ENCODE measurements around the gene CBFA2T3. TPM values are rescaled to one million over a fixed set of nuclear protein-coding genes. Genes with fewer than 3 reads are reported as not detected.
A peak's percentile ranks its signal among the peaks of the same experiment; 100 is the strongest.

The CBFA2T3 gene
- total and polyA plus RNA-seq, 2 of the 13 experiments (the other 11 are each of a cell fraction or from before 2014, with no cell fraction given): 0.05 TPM; not detected in 1

DNA sequence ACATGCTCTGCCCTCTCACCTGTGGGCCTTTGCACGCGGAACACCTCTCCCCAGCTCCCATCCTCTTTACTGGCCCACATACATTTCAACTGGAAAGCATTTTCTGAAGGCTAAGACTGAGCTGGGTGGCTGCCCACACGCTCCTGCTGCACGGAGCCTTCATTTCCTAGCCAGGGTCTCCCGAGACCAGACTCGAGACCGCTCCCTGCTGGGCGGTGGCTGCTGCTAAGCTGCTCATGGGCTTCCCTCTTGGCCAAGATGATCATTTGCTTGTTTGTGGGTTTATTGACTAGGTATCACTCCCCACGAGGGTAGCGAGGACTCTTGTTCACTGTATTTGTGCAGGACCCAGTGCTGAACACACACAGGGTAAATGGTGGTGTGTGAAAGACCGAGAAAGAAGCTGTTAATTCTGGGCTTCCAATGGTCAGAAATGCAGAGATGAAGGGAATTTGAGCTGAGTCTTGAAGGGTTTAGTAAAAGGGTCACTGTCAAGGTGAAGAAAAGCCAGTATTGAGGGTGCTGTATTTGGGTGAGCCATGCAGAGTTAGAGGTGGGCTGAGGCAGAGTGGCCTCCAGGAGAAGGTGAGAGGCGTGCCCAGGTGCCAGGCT is 119.2 kb downstream of the CBFA2T3 start (continued):
- TF ChIP-seq, protein P1, sequence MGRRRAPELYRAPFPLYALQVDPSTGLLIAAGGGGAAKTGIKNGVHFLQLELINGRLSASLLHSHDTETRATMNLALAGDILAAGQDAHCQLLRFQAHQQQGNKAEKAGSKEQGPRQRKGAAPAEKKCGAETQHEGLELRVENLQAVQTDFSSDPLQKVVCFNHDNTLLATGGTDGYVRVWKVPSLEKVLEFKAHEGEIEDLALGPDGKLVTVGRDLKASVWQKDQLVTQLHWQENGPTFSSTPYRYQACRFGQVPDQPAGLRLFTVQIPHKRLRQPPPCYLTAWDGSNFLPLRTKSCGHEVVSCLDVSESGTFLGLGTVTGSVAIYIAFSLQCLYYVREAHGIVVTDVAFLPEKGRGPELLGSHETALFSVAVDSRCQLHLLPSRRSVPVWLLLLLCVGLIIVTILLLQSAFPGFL (CRISPR knock-in tag; IDR thresholded peaks at IDR 0.05): no peak
- peak; percentile 32; the same call in 1 of the 2 replicates for TF ChIP-seq SALL1 (CRISPR knock-in tag; IDR thresholded peaks at IDR 0.05)
- TF ChIP-seq CC2D1A (CRISPR knock-in tag; IDR thresholded peaks at IDR 0.05): no peak
- no peak for TF ChIP-seq CBX2 (IDR thresholded peaks at IDR 0.05; ENCODE audit: low read depth, low read length)
- TF ChIP-seq CBX2 (CRISPR knock-in tag; IDR thresholded peaks at IDR 0.05; ENCODE audit: low read depth): no peak
- no peak for TF ChIP-seq ZNF354B (CRISPR knock-in tag; IDR thresholded peaks at IDR 0.05)
- no peak for TF ChIP-seq ZIK1 (CRISPR knock-in tag; IDR thresholded peaks at IDR 0.05; ENCODE audit: borderline replicate concordance, low read depth)
- no peak; the same call in 1 of the 2 replicates for TF ChIP-seq MZF1 (CRISPR knock-in tag; IDR thresholded peaks at IDR 0.05; ENCODE audit: borderline replicate concordance)
- TF ChIP-seq, protein P2, sequence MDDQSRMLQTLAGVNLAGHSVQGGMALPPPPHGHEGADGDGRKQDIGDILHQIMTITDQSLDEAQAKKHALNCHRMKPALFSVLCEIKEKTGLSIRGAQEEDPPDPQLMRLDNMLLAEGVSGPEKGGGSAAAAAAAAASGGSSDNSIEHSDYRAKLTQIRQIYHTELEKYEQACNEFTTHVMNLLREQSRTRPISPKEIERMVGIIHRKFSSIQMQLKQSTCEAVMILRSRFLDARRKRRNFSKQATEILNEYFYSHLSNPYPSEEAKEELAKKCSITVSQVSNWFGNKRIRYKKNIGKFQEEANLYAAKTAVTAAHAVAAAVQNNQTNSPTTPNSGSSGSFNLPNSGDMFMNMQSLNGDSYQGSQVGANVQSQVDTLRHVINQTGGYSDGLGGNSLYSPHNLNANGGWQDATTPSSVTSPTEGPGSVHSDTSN (CRISPR knock-in tag; IDR thresholded peaks at IDR 0.05; ENCODE audit: borderline replicate concordance): no peak
- TF ChIP-seq, protein P3, sequence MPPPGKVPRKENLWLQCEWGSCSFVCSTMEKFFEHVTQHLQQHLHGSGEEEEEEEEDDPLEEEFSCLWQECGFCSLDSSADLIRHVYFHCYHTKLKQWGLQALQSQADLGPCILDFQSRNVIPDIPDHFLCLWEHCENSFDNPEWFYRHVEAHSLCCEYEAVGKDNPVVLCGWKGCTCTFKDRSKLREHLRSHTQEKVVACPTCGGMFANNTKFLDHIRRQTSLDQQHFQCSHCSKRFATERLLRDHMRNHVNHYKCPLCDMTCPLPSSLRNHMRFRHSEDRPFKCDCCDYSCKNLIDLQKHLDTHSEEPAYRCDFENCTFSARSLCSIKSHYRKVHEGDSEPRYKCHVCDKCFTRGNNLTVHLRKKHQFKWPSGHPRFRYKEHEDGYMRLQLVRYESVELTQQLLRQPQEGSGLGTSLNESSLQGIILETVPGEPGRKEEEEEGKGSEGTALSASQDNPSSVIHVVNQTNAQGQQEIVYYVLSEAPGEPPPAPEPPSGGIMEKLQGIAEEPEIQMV (CRISPR knock-in tag; IDR thresholded peaks at IDR 0.05; ENCODE audit: low read depth): no peak
- no peak for TF ChIP-seq ZNF225 (CRISPR knock-in tag; IDR thresholded peaks at IDR 0.05)
- peak; percentile 45 for TF ChIP-seq U2AF1 (optimal IDR thresholded peaks at IDR 0.05; ENCODE audit: low read depth, low read length)
- no peak for TF ChIP-seq NR2F2 (IDR thresholded peaks at IDR 0.05; ENCODE audit: borderline replicate concordance, low read depth)
- no peak for TF ChIP-seq ZBTB42 (CRISPR knock-in tag; IDR thresholded peaks at IDR 0.05)
- TF ChIP-seq, protein P4, sequence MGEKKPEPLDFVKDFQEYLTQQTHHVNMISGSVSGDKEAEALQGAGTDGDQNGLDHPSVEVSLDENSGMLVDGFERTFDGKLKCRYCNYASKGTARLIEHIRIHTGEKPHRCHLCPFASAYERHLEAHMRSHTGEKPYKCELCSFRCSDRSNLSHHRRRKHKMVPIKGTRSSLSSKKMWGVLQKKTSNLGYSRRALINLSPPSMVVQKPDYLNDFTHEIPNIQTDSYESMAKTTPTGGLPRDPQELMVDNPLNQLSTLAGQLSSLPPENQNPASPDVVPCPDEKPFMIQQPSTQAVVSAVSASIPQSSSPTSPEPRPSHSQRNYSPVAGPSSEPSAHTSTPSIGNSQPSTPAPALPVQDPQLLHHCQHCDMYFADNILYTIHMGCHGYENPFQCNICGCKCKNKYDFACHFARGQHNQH (CRISPR knock-in tag; IDR thresholded peaks at IDR 0.05): no peak; the same call in 1 of the 2 replicates
- peak; percentile 70 for TF ChIP-seq YY1 (IDR thresholded peaks at IDR 0.05; ENCODE audit: insufficient read depth, insufficient replicate concordance, low read depth, low read length)
- no peak for TF ChIP-seq ZNF619 (CRISPR knock-in tag; IDR thresholded peaks at IDR 0.05)
- TF ChIP-seq, protein P5, sequence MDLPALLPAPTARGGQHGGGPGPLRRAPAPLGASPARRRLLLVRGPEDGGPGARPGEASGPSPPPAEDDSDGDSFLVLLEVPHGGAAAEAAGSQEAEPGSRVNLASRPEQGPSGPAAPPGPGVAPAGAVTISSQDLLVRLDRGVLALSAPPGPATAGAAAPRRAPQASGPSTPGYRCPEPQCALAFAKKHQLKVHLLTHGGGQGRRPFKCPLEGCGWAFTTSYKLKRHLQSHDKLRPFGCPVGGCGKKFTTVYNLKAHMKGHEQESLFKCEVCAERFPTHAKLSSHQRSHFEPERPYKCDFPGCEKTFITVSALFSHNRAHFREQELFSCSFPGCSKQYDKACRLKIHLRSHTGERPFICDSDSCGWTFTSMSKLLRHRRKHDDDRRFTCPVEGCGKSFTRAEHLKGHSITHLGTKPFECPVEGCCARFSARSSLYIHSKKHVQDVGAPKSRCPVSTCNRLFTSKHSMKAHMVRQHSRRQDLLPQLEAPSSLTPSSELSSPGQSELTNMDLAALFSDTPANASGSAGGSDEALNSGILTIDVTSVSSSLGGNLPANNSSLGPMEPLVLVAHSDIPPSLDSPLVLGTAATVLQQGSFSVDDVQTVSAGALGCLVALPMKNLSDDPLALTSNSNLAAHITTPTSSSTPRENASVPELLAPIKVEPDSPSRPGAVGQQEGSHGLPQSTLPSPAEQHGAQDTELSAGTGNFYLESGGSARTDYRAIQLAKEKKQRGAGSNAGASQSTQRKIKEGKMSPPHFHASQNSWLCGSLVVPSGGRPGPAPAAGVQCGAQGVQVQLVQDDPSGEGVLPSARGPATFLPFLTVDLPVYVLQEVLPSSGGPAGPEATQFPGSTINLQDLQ (CRISPR knock-in tag; IDR thresholded peaks at IDR 0.05): no peak
- no peak for TF ChIP-seq CBFB (CRISPR knock-in tag; IDR thresholded peaks at IDR 0.05)
- TF ChIP-seq MXI1 (IDR thresholded peaks at IDR 0.05; ENCODE audit: borderline replicate concordance, low read depth, low read length): peak; percentile 77; the same call in 1 of the 3 replicates
- TF ChIP-seq ZNF224 (CRISPR knock-in tag; IDR thresholded peaks at IDR 0.05): no peak
- 0 out of 2 replicates have a peak, but pooled peaks have one; percentile 17 for TF ChIP-seq ELF1 (CRISPR knock-in tag; IDR thresholded peaks at IDR 0.05)

Measured in HepG2 (cell line).